Left lobe of liver (tissue), 2 donors: ENCODE data around the gene LRRC49. TPM values are rescaled to one million over a fixed set of nuclear protein-coding genes. Genes with fewer than 3 reads are reported as not detected.

Source experiments
- ATAC-seq: fragments of 200-7000 bp; cut with Tn5 transposase; one replicate; pipeline ENCODE4 v1.9.1; 2020; ENCODE audit warnings: mild to moderate bottlenecking, moderate library complexity
- DNase-seq: peaks from one replicate; pipeline ENCODE4 v3.0.0-alpha.2; 2020; ENCODE audit warnings: low spot score
- total RNA-seq: library from RNA; stranded (reverse); gene quantifications from one replicate; pipeline ENCODE4 v1.2.1, GENCODE V29; 2021
- donor health status: DM: no; HTN: no; CAD: no; lungs with moderate emphysema.
- donor health status: DM: no; HTN: yes; CAD: no.

LRRC49 gene
- total RNA-seq, 1 donor from 2014 or later, result 0.25 TPM

- ATAC-seq, result no peak
- DNase-seq, result no peak
These were observed 156.5 kb downstream of the LRRC49 start for GRCh38 chr15:71048913-71049675.

GRCh38 chr15:71049706-71050422 lies 157.2 kb downstream of the LRRC49 start:
- ATAC-seq (no peak), DNase-seq (no peak)

GRCh38 chr15:71050461-71050860 lies 157.8 kb downstream of the LRRC49 start:
- ATAC-seq (no peak), DNase-seq (no peak)

- no peak for ATAC-seq
These were observed 158.9 kb downstream of the LRRC49 start for GRCh38 chr15:71051539-71051938.

GRCh38 chr15:71052356-71052755 lies 159.7 kb downstream of the LRRC49 start:
- ATAC-seq (no peak), DNase-seq (no peak)

More at GRCh38 chr15:71051539-71051938, 158.9 kb downstream of the LRRC49 start:
- DNase-seq, result no peak

GRCh38 chr15:71054286-71054952 lies 161.8 kb downstream of the LRRC49 start:
- DNase-seq, result no peak
- no peak for ATAC-seq

GRCh38 chr15:71055461-71055860 lies 162.8 kb downstream of the LRRC49 start:
- ATAC-seq (no peak), DNase-seq (no peak)

- no peak for ATAC-seq
These were observed 163.5 kb downstream of the LRRC49 start for GRCh38 chr15:71056111-71056510.

GRCh38 chr15:71057143-71057542 lies 164.5 kb downstream of the LRRC49 start:
- DNase-seq, result no peak
- no peak for ATAC-seq

More at GRCh38 chr15:71056111-71056510, 163.5 kb downstream of the LRRC49 start:
- DNase-seq, result no peak

- no peak for ATAC-seq
These were observed 165.0 kb downstream of the LRRC49 start for GRCh38 chr15:71057581-71057980.

GRCh38 chr15:71060983-71061382 lies 168.4 kb downstream of the LRRC49 start:
- no peak for ATAC-seq
- no peak for DNase-seq

More at GRCh38 chr15:71057581-71057980, 165.0 kb downstream of the LRRC49 start:
- no peak for DNase-seq

- no peak for ATAC-seq
- DNase-seq, result no peak
These were observed 174.4 kb downstream of the LRRC49 start for GRCh38 chr15:71066983-71067382.

GRCh38 chr15:71069693-71070092 lies 177.1 kb downstream of the LRRC49 start:
- DNase-seq (no peak), ATAC-seq (no peak)

- DNase-seq (no peak), ATAC-seq (no peak)
These were observed 178.9 kb downstream of the LRRC49 start for GRCh38 chr15:71071529-71071928.

- no peak for ATAC-seq
- no peak for DNase-seq
These were observed 179.8 kb downstream of the LRRC49 start for GRCh38 chr15:71072423-71072822.

- ATAC-seq (no peak), DNase-seq (no peak)
These were observed 186.0 kb downstream of the LRRC49 start for GRCh38 chr15:71078506-71079207.

GRCh38 chr15:71079208-71080044 lies 186.8 kb downstream of the LRRC49 start:
- ATAC-seq, result peak; percentile 52

GRCh38 chr15:71080166-71080565 lies 187.5 kb downstream of the LRRC49 start:
- ATAC-seq, result no peak
- no peak for DNase-seq

More at GRCh38 chr15:71079208-71080044, 186.8 kb downstream of the LRRC49 start:
- no peak for DNase-seq

- DNase-seq (no peak), ATAC-seq (no peak)
These were observed 188.1 kb downstream of the LRRC49 start for GRCh38 chr15:71080705-71081104.

GRCh38 chr15:71082803-71083202 lies 190.2 kb downstream of the LRRC49 start:
- ATAC-seq (peak; percentile 29), DNase-seq (no peak)
